HT-29 (cell line): ENCODE results near the gene OR1N1. TPM values are rescaled to one million over a fixed set of nuclear protein-coding genes. Genes with fewer than 3 reads are reported as not detected.

Experiments used
- total RNA-seq: library from RNA; depleted of rRNA; stranded (reverse); fragments of >200 nt; shearing (Covaris generic); gene quantifications from 2 replicates; pipeline ENCODE4 v1.2.3, GENCODE V29; 2014; rRNA removed

OR1N1 gene
- total RNA-seq, 1 experiment from 2014 or later, result not detected

Other genes starting within 250 kb of the OR1N1 start
- 2.1 and 3.9 TPM in 2 replicates for gene PTGS1, start 156.3 kb downstream of the OR1N1 start, total RNA-seq
- gene OR1J1, start 49.4 kb downstream of the OR1N1 start, total RNA-seq, result not detected in 2 replicates
- not detected in 2 replicates for gene OR1J2, start 16.5 kb downstream of the OR1N1 start, total RNA-seq
- not detected in 2 replicates for gene OR1J4, start 8.2 kb downstream of the OR1N1 start, total RNA-seq
- gene OR1N2, start 25.8 kb upstream of the OR1N1 start, total RNA-seq, result not detected in 2 replicates
- gene OR1L8, start 56.1 kb upstream of the OR1N1 start, total RNA-seq, result not detected in 2 replicates
- gene OR1Q1, start 87.4 kb upstream of the OR1N1 start, total RNA-seq, result not detected in 2 replicates
- gene OR1B1, start 130.3 kb upstream of the OR1N1 start, total RNA-seq, result not detected in 2 replicates
- not detected in 2 replicates for gene OR1L1, start 134.4 kb upstream of the OR1N1 start, total RNA-seq
- gene OR1L3, start 147.8 kb upstream of the OR1N1 start, total RNA-seq, result not detected in 2 replicates
- gene OR1L4, start 196.7 kb upstream of the OR1N1 start, total RNA-seq, result not detected in 2 replicates
- gene OR1L6, start 215.0 kb upstream of the OR1N1 start, total RNA-seq, result not detected in 2 replicates